Vagina (tissue), 2 donors: ENCODE measurements around the gene UBE2I. TPM values are rescaled to one million over a fixed set of nuclear protein-coding genes. Genes with fewer than 3 reads are reported as not detected.

Experiments
- DNase-seq, 2 donors: peaks; one replicate each; pipeline ENCODE4 v3.0.0-alpha.2; 2017; ENCODE audit errors: extremely low spot score in 2 of 2
- H3K27ac ChIP-seq: fragments of 200-600 bp; sonication (generic); one replicate; pipeline ENCODE4 v1.5.1; 2019
- H3K27me3 ChIP-seq: fragments of 200-600 bp; sonication (generic); one replicate; pipeline ENCODE4 v1.5.1; 2019
- H3K36me3 ChIP-seq, 2 donors: fragments of 200-600 bp; sonication (generic); one replicate each; pipeline ENCODE4 v1.5.1; 2017 to 2019
- H3K4me1 ChIP-seq: fragments of 200-600 bp; sonication (generic); one replicate; pipeline ENCODE4 v1.5.1; 2019
- H3K4me3 ChIP-seq, 2 donors: fragments of 200-600 bp; sonication (generic); 1 replicate in 1 of 2; 2 replicates in 1 of 2; pipeline ENCODE4 v1.5.1; 2016 to 2019
- H3K9me3 ChIP-seq: fragments of 200-600 bp; sonication (generic); one replicate; pipeline ENCODE4 v1.5.1; 2019
- CTCF ChIP-seq, 3 experiments: fragments of 450-650 bp in 2 of 3; fragments of 200-600 bp in 1 of 3; sonication (generic) in 1 of 3; IDR thresholded peaks; one replicate each; pipeline ENCODE4 v1.5.1; 2017 to 2019; ENCODE audit warnings: antibody characterized with exemption in 3 of 3, mild to moderate bottlenecking in 2 of 3, moderate library complexity in 2 of 3
- POLR2A ChIP-seq, 2 donors: fragments of 450-650 bp; IDR thresholded peaks; one replicate each; pipeline ENCODE4 v1.6.1; 2017; ENCODE audit warnings: antibody characterized with exemption in 2 of 2, mild to moderate bottlenecking in 2 of 2, moderate library complexity in 2 of 2
- POLR2AphosphoS5 ChIP-seq, 2 donors: sonication (generic); formaldehyde crosslinking; IDR thresholded peaks; one replicate each; pipeline ENCODE4 v1.9.0; 2017; ENCODE audit warnings: antibody characterized with exemption in 2 of 2, mild to moderate bottlenecking in 2 of 2, low read depth in 1 of 2; ENCODE audit not compliant: insufficient read depth in 1 of 2
- intact Hi-C: fragments of 100-400 bp; cut with DNase I; formaldehyde crosslinking; loops from one replicate; pipeline ENCODE4 v1.15.1; 2023
- total RNA-seq: library from RNA; depleted of rRNA; stranded (reverse); fragments of >200 nt; gene quantifications from one replicate; pipeline ENCODE4 v1.2.3, GENCODE V29; 2016

Gene UBE2I
- total RNA-seq, 1 donor from 2014 or later = 51.3 TPM

- no peaks in the 10 kb centered on the region for H3K36me3 ChIP-seq
- no peak for DNase-seq
- no peak for TF ChIP-seq CTCF (IDR thresholded peaks at IDR 0.05)
- TF ChIP-seq POLR2AphosphoS5 (IDR thresholded peaks at IDR 0.05; ENCODE audit: insufficient read depth in 1 of 2, low read depth in 1 of 2) = no peak
- no peak for TF ChIP-seq POLR2A (IDR thresholded peaks at IDR 0.05)
- H3K27me3 ChIP-seq = no peaks in the 10 kb centered on the region
- no peak overlapping the region for H3K4me3 ChIP-seq
- H3K9me3 ChIP-seq = no peaks in the 10 kb centered on the region
- no peak overlapping the region for H3K27ac ChIP-seq
- peaks cover 21% of the 10 kb centered on the region for H3K4me1 ChIP-seq
- intact Hi-C loops = no loop called here
Measured at GRCh38 chr16:1306334-1306733, 3.1 kb upstream of the UBE2I start.

GRCh38 chr16:1308036-1308976 is 1.1 kb upstream of the UBE2I start:
- Histone ChIP-seq H3K27me3 (no peaks in the 10 kb centered on the region), H3K36me3 (peaks cover 0 to 8% of the 10 kb centered on the region in 2 donors), H3K4me3 (peak overlapping the region; percentile 81 to 92), H3K4me1 (peaks cover 38% of the 10 kb centered on the region), H3K9me3 (no peaks in the 10 kb centered on the region), H3K27ac (peak overlapping the region; percentile 96)
- TF ChIP-seq POLR2AphosphoS5 (IDR thresholded peaks at IDR 0.05; ENCODE audit: insufficient read depth in 1 of 2, low read depth in 1 of 2) (no peak), POLR2A (IDR thresholded peaks at IDR 0.05) (no peak), CTCF (IDR thresholded peaks at IDR 0.05) (no peak)
- intact Hi-C loops = no loop called here
- no peak for DNase-seq

DNA sequence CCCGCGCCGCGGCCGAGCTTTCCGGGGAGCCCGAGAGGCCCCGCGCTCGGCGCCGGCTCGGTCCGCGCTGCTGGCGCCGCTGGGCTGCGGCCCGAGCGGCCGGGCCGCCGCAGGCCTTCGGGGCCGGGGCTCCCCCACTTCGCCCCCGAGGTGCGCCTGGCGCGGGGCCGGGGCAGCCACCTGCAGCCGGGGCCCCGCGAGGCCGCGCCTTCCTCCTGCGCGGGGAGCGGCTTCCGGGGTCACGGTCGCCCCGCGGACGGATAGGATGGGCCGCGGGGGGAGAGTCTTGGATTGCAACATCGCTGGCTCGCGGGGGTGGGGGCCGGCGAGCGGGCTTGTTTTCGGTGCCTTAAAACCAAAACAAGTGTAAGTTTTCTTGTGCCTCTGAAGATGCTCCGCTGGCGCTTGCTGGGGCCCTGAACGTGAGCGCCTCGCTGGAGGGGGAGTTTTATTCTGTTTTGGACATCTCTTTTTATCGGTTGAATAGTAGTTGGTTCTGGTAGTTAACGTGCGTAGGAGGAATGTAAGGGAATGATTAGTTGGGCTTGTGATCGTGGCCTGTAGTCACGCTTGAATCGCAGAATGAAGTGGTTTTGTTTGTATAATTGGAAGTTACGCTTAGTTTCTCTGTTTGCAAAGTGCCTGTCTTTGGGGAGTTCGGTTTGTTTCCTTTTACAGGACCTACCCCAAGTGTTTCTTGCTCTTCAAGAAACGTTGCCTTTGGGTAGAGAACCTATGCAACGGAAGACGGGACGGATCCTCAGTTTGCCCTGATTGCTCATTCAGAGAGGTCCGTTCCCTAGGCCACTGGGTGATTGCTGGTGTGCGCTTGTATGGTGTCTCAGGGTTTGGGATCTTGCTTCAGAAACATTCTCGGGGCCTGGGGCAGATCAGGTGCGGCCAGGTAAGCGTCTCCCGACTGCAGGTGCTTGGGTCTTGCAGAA is 724 bp downstream of the UBE2I start:
- Histone ChIP-seq H3K9me3 (no peaks in the 10 kb centered on the region), H3K4me1 (peaks cover 57% of the 10 kb centered on the region), H3K27ac (peak overlapping the region; percentile 96), H3K27me3 (no peaks in the 10 kb centered on the region), H3K4me3 (peak overlapping the region; percentile 81 to 92), H3K36me3 (peaks cover 0 to 25% of the 10 kb centered on the region in 2 donors)
- TF ChIP-seq POLR2A (IDR thresholded peaks at IDR 0.05) (no peak), POLR2AphosphoS5 (IDR thresholded peaks at IDR 0.05; ENCODE audit: insufficient read depth in 1 of 2, low read depth in 1 of 2) (no peak), CTCF (IDR thresholded peaks at IDR 0.05) (no peak)
- DNase-seq = no peak
- intact Hi-C loops = no loop called here

GRCh38 chr16:1310832-1311200 is 1.4 kb downstream of the UBE2I start:
- no peak for TF ChIP-seq CTCF (IDR thresholded peaks at IDR 0.05)
- TF ChIP-seq POLR2A (IDR thresholded peaks at IDR 0.05) = no peak
- no peak for TF ChIP-seq POLR2AphosphoS5 (IDR thresholded peaks at IDR 0.05; ENCODE audit: insufficient read depth in 1 of 2, low read depth in 1 of 2)
- H3K4me3 ChIP-seq = peak overlapping the region; percentile 81 to 92
- no peak for DNase-seq
- intact Hi-C loops = no loop called here
- H3K4me1 ChIP-seq = peaks cover 59% of the 10 kb centered on the region
- no peaks in the 10 kb centered on the region for H3K9me3 ChIP-seq
- peak overlapping the region; percentile 96 for H3K27ac ChIP-seq
- H3K27me3 ChIP-seq = no peaks in the 10 kb centered on the region
- H3K36me3 ChIP-seq = peaks cover 0 to 32% of the 10 kb centered on the region in 2 donors
